22Rv1 (cell line): ENCODE results near the gene KCNJ9.

Experiments used
- H3K27ac ChIP-seq: fragments of 450-650 bp; 2 replicates; pipeline ENCODE4 v1.5.1; 2017
- CTCF ChIP-seq: fragments of 450-650 bp; IDR thresholded peaks from 2 replicates; pipeline ENCODE4 v1.5.1; 2017; ENCODE audit warnings: mild to moderate bottlenecking
- ZFX ChIP-seq: fragments of 450-650 bp; IDR thresholded peaks from 2 replicates; pipeline ENCODE4 v1.6.1; 2017; ENCODE audit warnings: antibody characterized with exemption, borderline replicate concordance

The KCNJ9 gene

DNA sequence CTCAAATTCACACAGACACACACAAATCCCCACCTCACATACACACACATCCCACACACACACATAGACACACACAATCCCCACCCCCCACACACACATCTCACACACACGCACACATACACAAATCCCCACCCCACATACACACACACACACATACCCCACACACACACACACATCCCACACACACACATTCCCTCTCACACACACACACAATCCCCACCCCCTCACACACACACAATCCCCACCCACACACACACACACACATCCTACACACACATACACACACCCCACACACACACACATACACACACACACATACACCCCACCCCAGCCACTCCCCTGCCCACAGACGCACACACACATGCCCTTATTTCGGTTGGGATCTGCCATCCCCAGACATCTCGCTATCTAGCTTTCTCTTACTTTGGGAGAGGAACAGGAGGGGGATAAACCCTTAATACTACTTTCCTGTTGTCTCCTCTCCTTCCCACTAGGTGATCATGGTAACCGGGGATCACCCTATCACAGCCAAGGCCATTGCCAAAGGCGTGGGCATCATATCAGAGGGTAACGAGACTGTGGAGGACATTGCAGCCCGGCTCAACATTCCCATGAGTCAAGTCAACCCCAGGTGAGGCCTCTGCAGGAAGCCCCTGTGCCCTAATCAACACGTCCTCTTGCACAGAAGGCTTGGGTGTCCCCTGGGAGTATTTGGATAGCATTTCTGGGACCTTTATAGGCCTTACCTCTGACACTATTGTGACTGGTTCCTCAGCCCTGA is 52.8 kb downstream of the KCNJ9 start:
- H3K27ac ChIP-seq: no peak overlapping the region
- TF ChIP-seq ZFX (no peak), CTCF (no peak)

- TF ChIP-seq ZFX: no peak
- TF ChIP-seq CTCF: no peak
- no peak overlapping the region for H3K27ac ChIP-seq
Observed at GRCh38 chr1:160134791-160135572, 53.6 kb downstream of the KCNJ9 start.

DNA sequence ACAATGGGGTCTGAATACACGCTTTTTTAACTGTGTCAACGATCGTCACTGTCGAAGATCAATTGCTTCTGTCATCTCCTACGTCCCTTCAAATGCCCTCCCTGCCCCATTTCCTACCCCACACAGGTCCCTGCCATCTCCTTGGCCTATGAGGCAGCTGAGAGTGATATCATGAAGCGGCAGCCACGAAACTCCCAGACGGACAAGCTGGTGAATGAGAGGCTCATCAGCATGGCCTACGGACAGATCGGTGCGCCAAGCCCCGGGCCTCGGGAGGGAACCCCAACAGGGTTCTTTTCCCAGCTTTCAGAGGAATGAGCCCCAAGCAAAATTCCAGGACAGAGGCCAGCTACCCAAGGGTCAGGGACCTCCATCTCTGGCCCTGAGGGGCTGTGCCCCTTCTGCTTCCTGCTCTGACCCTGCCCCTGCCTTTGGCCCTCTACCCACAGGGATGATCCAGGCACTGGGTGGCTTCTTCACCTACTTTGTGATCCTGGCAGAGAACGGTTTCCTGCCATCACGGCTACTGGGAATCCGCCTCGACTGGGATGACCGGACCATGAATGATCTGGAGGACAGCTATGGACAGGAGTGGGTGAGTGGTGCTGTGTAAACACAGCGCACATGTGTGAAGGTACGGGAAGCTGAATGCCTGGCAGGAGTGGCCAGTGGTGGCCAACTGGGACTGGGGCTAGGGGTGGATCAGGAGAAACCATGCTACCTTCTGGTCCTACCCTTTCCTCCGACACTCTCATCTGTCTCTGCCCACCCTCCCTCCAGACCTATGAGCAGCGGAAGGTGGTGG is 55.0 kb downstream of the KCNJ9 start:
- no peak overlapping the region for H3K27ac ChIP-seq
- TF ChIP-seq ZFX: no peak
- TF ChIP-seq CTCF: no peak

GRCh38 chr1:160136926-160137200 is 55.5 kb downstream of the KCNJ9 start:
- no peak for TF ChIP-seq CTCF
- no peak for TF ChIP-seq ZFX
- no peak overlapping the region for H3K27ac ChIP-seq

GRCh38 chr1:160137216-160137862 is 56.0 kb downstream of the KCNJ9 start:
- no peak overlapping the region for H3K27ac ChIP-seq
- no peak for TF ChIP-seq ZFX
- no peak for TF ChIP-seq CTCF

DNA sequence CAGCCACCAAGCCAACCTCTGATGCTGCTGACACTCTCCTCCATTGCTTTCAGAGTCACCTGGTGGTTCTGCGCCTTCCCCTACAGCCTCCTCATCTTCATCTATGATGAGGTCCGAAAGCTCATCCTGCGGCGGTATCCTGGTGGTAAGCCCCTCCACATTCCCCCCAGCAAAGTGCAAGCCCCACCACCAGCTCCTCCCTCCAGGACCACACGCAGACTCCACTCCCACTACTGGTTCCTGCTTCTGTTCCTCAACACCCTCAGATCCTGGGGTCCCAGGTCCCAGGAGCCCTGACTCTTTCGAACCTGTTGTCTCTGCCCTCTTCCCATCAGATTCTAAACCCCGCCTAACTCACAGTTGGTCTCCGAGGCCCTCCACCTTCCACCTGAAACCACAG is 58.5 kb downstream of the KCNJ9 start:
- no peak overlapping the region for H3K27ac ChIP-seq
- no peak for TF ChIP-seq CTCF
- no peak for TF ChIP-seq ZFX
